ENCODE measurements around the gene FRAT1.

FRAT1 gene

GRCh38 chr10:97361537-97361901 lies 42.4 kb downstream of the FRAT1 start:
- DNase-seq = no peak
- H3K27me3 ChIP-seq (ENCODE audit: insufficient read depth, low read depth, severe bottlenecking) = no peaks in the 10 kb centered on the region
- peaks cover 13% of the 10 kb centered on the region for H3K36me3 ChIP-seq

GRCh38 chr10:97362310-97363033 lies 43.4 kb downstream of the FRAT1 start:
- no peaks in the 10 kb centered on the region for H3K9me3 ChIP-seq (ENCODE audit: severe bottlenecking)
- TF ChIP-seq CTCF (IDR thresholded peaks at IDR 0.05; ENCODE audit: low read depth, low read length) = no peak
- no peak for DNase-seq
- no peak overlapping the region for H3K27ac ChIP-seq
- no peaks in the 10 kb centered on the region for H3K27me3 ChIP-seq (ENCODE audit: insufficient read depth, low read depth, severe bottlenecking)
- no peak overlapping the region for H3K4me3 ChIP-seq (ENCODE audit: low read depth, low read length)
- peaks cover 14% of the 10 kb centered on the region for H3K36me3 ChIP-seq

More at GRCh38 chr10:97361537-97361901, 42.4 kb downstream of the FRAT1 start:
- no peak overlapping the region for H3K27ac ChIP-seq
- no peak for TF ChIP-seq CTCF (IDR thresholded peaks at IDR 0.05; ENCODE audit: low read depth, low read length)
- no peak overlapping the region for H3K4me3 ChIP-seq (ENCODE audit: low read depth, low read length)
- H3K9me3 ChIP-seq (ENCODE audit: severe bottlenecking) = no peaks in the 10 kb centered on the region

GRCh38 chr10:97363071-97363470 lies 44.0 kb downstream of the FRAT1 start:
- no peaks in the 10 kb centered on the region for H3K27me3 ChIP-seq (ENCODE audit: insufficient read depth, low read depth, severe bottlenecking)
- no peaks in the 10 kb centered on the region for H3K9me3 ChIP-seq (ENCODE audit: severe bottlenecking)
- H3K27ac ChIP-seq = no peak overlapping the region
- DNase-seq = no peak
- no peak for TF ChIP-seq CTCF (IDR thresholded peaks at IDR 0.05; ENCODE audit: low read depth, low read length)
- no peak overlapping the region for H3K4me3 ChIP-seq (ENCODE audit: low read depth, low read length)
- peaks cover 15% of the 10 kb centered on the region for H3K36me3 ChIP-seq

GRCh38 chr10:97365761-97366351 lies 46.8 kb downstream of the FRAT1 start:
- TF ChIP-seq CTCF (IDR thresholded peaks at IDR 0.05; ENCODE audit: low read depth, low read length) = no peak
- Histone ChIP-seq H3K9me3 (ENCODE audit: severe bottlenecking) (no peaks in the 10 kb centered on the region), H3K27ac (no peak overlapping the region), H3K36me3 (peaks cover 24% of the 10 kb centered on the region), H3K27me3 (ENCODE audit: insufficient read depth, low read depth, severe bottlenecking) (no peaks in the 10 kb centered on the region), H3K4me3 (ENCODE audit: low read depth, low read length) (no peak overlapping the region)
- DNase-seq = no peak

- H3K9me3 ChIP-seq (ENCODE audit: severe bottlenecking) = no peaks in the 10 kb centered on the region
- H3K36me3 ChIP-seq = peaks cover 31% of the 10 kb centered on the region
- no peak overlapping the region for H3K4me3 ChIP-seq (ENCODE audit: low read depth, low read length)
- no peak overlapping the region for H3K27ac ChIP-seq
- DNase-seq = no peak
- TF ChIP-seq CTCF (IDR thresholded peaks at IDR 0.05; ENCODE audit: low read depth, low read length) = no peak
- no peaks in the 10 kb centered on the region for H3K27me3 ChIP-seq (ENCODE audit: insufficient read depth, low read depth, severe bottlenecking)
Measured at GRCh38 chr10:97366572-97366971, 47.5 kb downstream of the FRAT1 start.
